ENCODE measurements around the gene ZNF768.
"Not testable (repeated sequence)": the region's sequence is repeated elsewhere in the genome, so short reads cannot be mapped to it uniquely, and the experiment has no call there.

The ZNF768 gene

DNA sequence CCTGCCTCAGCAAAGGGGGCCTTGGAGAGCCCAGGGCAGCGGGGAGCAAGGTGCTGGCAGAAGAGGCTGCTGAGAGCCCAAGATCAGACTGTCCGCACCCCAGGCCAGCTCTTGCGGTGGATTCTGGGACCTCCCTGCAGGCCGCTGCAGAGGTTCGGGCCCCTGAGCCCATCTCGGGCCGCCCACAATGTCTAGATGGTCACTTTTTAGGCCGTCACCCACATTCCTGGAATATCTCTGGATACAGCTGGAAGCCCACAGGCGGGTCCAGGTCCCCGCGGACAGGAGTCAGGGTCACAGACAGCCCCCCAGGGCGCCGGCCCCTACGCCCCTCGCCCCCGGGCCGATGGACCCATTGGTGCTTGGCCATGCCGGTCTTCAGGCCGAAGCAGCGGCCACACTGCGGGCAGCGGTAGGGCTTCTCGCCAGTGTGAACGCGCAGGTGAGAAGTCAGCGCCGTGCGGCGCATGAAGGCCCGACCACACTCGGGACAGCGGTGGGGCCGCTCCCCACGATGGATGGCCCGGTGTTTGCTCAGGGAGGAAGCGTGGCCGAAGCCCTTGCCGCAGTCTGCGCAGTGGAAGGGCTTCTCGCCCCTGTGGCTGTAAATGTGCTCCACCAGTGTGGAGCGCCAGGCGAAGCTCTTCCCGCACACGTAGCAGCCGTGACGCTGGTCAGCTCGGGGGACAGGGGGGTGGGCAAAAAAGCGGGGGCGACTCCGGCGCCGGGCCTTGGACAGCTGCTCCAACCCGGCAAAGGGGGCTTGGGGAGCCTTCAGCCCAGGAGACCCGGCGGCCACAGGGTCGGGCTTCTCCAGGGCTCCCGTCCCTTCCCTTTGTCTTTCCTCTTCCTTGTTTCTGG, 6.1 kb upstream of the ZNF768 start:
- DNase-seq = no peak

DNA sequence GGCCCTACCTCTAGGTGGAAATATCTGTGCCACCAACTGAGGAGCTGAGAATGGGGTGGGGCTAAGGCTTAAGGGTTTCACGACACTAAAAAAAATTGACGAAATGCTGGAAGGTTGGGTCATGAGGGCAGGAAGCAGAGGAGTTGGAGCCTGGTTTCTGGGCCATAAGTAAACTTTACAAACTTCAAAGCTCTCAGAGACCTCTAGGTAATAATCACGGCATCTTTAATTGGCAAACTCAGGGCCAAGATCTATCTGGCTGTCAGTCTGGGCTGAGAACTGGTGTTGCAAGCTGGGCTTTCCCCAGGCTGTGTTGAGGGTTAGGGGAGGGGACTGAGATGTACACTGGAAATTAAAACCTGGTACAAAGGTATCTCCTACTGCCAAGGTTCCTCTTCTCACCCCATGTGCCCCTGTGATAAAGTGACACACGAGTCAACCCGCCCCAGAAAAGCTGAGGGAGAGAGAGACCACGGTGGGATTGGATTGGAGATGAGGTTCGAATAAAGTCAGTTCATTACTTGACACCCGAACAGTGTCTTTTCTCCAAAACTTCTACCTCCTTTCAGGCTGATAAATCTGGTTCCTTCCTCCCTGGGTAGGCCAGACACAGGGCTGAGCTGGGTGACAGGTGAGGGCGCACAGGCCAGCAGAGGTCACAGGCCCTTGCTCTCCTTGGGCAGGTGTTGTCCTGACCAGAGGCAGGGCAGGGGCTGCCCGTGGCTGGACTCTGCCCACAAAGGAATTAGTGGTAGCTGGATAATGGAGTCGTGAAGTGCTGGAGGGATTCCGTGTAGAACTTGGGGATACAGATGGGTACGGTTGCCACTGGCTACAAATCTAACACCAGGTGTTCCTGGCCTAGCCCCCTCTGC, 4.0 kb upstream of the ZNF768 start:
- DNase-seq = no peak

- DNase-seq = no peak
Observed at GRCh38 chr16:30528799-30529457, 2.6 kb upstream of the ZNF768 start.

- no peak for DNase-seq
Observed at GRCh38 chr16:30527635-30528178, 1.3 kb upstream of the ZNF768 start.

GRCh38 chr16:30526823-30527634, 663 bp upstream of the ZNF768 start:
- DNase-seq = peak; percentile 96

GRCh38 chr16:30525844-30526136, 576 bp downstream of the ZNF768 start:
- DNase-seq = no peak

GRCh38 chr16:30524575-30525568, 1.5 kb downstream of the ZNF768 start:
- DNase-seq = no peak

GRCh38 chr16:30523768-30524574, 2.4 kb downstream of the ZNF768 start:
- no peak for DNase-seq

GRCh38 chr16:30522702-30523463, 3.5 kb downstream of the ZNF768 start:
- DNase-seq = not testable (repeated sequence)

GRCh38 chr16:30521873-30522641, 4.3 kb downstream of the ZNF768 start:
- DNase-seq = no peak

DNA sequence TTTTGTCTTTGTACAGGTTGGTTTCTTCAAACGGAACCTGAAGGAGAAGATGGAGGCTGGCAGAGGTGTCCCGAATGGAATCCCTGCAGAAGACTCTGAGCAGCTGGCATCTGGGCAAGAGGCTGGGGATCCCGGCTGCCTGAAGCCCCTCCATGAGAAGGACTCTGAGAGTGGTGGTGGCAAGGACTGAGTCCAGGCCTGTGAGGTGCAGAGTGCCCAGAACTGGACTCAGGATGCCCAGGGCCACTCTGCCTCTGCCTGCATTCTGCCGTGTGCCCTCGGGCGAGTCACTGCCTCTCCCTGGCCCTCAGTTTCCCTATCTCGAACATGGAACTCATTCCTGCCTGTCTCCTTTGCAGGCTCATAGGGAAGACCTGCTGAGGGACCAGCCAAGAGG, 4.9 kb downstream of the ZNF768 start:
- DNase-seq = no peak

- DNase-seq = no peak
Observed at GRCh38 chr16:30519120-30520049, 7.0 kb downstream of the ZNF768 start.

DNA sequence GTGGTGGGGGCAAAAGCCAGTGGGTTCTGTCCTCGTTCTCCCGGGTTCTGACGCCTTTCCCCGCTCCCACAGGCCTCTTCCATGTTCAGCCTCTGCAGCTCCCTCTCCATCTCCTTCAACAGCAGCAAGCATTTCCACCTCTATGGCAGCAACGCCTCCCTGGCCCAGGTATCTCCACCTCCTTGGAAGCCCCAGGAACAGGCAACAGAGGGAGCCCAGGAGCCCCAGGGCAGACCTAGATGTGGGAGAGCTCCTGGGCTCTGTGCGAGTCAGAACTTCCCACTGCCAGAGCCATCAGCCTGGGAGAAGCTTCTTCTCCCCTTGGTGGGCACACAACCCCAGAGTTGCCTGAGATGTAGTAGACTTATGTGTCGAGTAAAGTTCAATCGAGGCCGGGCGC, 7.8 kb downstream of the ZNF768 start:
- DNase-seq = no peak

GRCh38 chr16:30515275-30515674, 11.1 kb downstream of the ZNF768 start:
- DNase-seq = no peak

GRCh38 chr16:30511509-30511908, 14.9 kb downstream of the ZNF768 start:
- DNase-seq = no peak

DNA sequence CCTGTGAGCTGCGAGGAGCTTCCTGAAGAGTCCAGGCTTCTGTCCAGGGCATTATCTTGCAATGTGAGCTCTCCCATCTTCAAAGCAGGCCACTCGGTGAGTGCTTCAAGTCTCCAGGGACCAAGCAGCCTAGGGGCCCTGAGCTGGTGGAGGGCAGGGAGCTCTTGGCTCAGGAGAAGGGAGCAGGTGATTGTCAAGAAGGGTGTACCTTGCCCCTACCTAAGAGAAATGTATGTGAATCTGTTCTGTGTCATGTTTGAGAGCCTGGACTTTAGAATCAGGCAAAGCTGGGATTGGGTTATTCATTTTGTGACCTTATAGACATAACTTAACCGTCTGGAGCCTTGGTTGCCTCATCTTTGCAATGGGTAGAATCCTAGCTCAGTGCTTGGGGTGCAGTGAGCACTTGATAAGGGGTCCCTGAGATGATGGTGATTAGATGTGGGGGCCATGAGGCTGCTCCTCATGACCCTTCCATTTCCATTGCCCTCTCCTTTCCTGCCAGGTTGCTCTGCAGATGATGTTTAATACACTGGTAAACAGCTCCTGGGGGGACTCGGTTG, 15.9 kb downstream of the ZNF768 start:
- no peak for DNase-seq
